Smooth muscle cell (in vitro differentiated cells): ENCODE data around the gene CYTH3. TPM values are rescaled to one million over a fixed set of nuclear protein-coding genes. Genes with fewer than 3 reads are reported as not detected.

Experiments
- DNase-seq: peaks from one replicate; lab custom pipeline; 2025; ENCODE audit not compliant: unreplicated experiment; lab: John Stamatoyannopoulos, UW
- H2AFZ ChIP-seq: fragments of 200-600 bp; sonication (generic); 2 replicates; pipeline ENCODE4 v1.6.0; 2016; ENCODE audit warnings: antibody characterized with exemption, low read depth, mild to moderate bottlenecking
- H3F3A ChIP-seq: fragments of 200-600 bp; sonication (generic); 2 replicates; pipeline ENCODE4 v1.6.0; 2017; ENCODE audit warnings: antibody characterized with exemption, low read depth
- H3K27ac ChIP-seq: fragments of 200-600 bp; sonication (generic); 2 replicates; pipeline ENCODE4 v1.5.1; 2016; ENCODE audit warnings: low read depth, mild to moderate bottlenecking
- H3K27me3 ChIP-seq: fragments of 200-600 bp; sonication (generic); 2 replicates; pipeline ENCODE4 v1.6.1; 2016; ENCODE audit warnings: low read depth, mild to moderate bottlenecking
- H3K36me3 ChIP-seq: fragments of 200-600 bp; sonication (generic); 2 replicates; pipeline ENCODE4 v1.5.1; 2016; ENCODE audit warnings: low read depth
- H3K4me1 ChIP-seq: fragments of 200-600 bp; sonication (generic); 2 replicates; pipeline ENCODE4 v1.5.1; 2016; ENCODE audit warnings: low read depth
- H3K4me2 ChIP-seq: fragments of 200-600 bp; sonication (generic); 2 replicates; pipeline ENCODE4 v1.6.0; 2016; ENCODE audit warnings: mild to moderate bottlenecking
- H3K4me3 ChIP-seq: fragments of 200-600 bp; sonication (generic); 2 replicates; pipeline ENCODE4 v1.5.1; 2016; ENCODE audit warnings: mild to moderate bottlenecking
- H3K79me2 ChIP-seq: fragments of 200-600 bp; sonication (generic); 2 replicates; pipeline ENCODE4 v1.6.0; 2016; ENCODE audit warnings: low read depth, mild to moderate bottlenecking
- H3K9ac ChIP-seq: fragments of 200-600 bp; sonication (generic); 2 replicates; pipeline ENCODE4 v1.6.0; 2016; ENCODE audit warnings: low read depth
- H3K9me3 ChIP-seq: fragments of 200-600 bp; sonication (generic); replicated peaks from 2 replicates; pipeline ENCODE4 v1.5.1; 2016; ENCODE audit warnings: low read depth
- H4K20me1 ChIP-seq: fragments of 200-600 bp; sonication (generic); 2 replicates; pipeline ENCODE4 v1.6.0; 2016; ENCODE audit warnings: low read depth
- CTCF ChIP-seq: fragments of 200-600 bp; sonication (generic); IDR thresholded peaks from 2 replicates; pipeline ENCODE4 v1.5.1; 2017; ENCODE audit warnings: borderline replicate concordance, mild to moderate bottlenecking, antibody characterized with exemption; ENCODE audit not compliant: insufficient read depth, poor library complexity, severe bottlenecking
- WGBS: methylation state at CpG from one replicate; pipeline ENCODE4 v1.1.7; 2016; ENCODE audit warnings: low lambda C conversion rate; 5-methylcytosine and 5-hydroxymethylcytosine counted together
- polyA plus RNA-seq: library from polyadenylated mRNA; unstranded; fragments of >200 nt; fragmentation: Nextera tagmentation; extraction: Ambion mirVana; gene quantifications from 2 replicates; pipeline ENCODE4 v1.2.1, GENCODE V29; 2016
- total RNA-seq: library from RNA; depleted of rRNA; stranded (reverse); fragments of >200 nt; gene quantifications from 2 replicates; pipeline ENCODE4 v1.2.3, GENCODE V29; 2014

CYTH3 gene
- total and polyA plus RNA-seq, 2 experiments from 2014 or later: 7.6 to 11.4 TPM

- Histone ChIP-seq H3F3A (no peaks in the 10 kb centered on the region), H4K20me1 (peaks cover 54% of the 10 kb centered on the region), H3K4me1 (peaks cover 6% of the 10 kb centered on the region), H3K27me3 (no peaks in the 10 kb centered on the region), H3K4me2 (no peak overlapping the region), H3K4me3 (no peak overlapping the region), H2AFZ (no peak overlapping the region), H3K36me3 (no peaks in the 10 kb centered on the region), H3K9ac (no peak overlapping the region), H3K79me2 (peaks cover 79% of the 10 kb centered on the region), H3K27ac (no peak overlapping the region), H3K9me3 (no peaks in the 10 kb centered on the region)
- no peak for DNase-seq
- WGBS: 94% methylated on average over 18 of the region's 18 CpGs
- no peak for TF ChIP-seq CTCF
Observed at GRCh38 chr7:6268023-6268900, 4.2 kb downstream of the CYTH3 start.

DNA sequence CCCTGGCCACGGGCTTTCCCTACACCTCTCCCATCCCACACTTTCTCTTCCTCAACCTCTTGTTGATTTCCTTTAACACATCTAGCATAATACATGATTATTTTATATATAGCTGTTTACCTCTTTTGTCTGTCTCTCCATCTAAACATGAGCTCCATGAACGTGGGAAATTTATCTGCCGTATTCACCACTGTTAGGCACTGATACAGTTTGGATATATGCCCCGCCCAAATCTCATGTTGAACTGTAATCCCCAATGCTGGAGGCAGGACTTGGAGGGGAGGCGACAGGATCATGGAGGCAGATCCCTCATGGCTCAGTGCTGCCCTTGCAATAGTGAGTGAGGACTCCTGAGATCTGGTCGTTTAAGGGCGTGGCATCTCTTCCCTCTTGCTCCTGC, 5.7 kb downstream of the CYTH3 start:
- Histone ChIP-seq H4K20me1 (peaks cover 58% of the 10 kb centered on the region), H3K9ac (no peak overlapping the region), H3K36me3 (no peaks in the 10 kb centered on the region), H3K4me1 (peaks cover 3% of the 10 kb centered on the region), H3K27ac (no peak overlapping the region), H3K4me2 (no peak overlapping the region), H3F3A (no peaks in the 10 kb centered on the region), H3K79me2 (peaks cover 78% of the 10 kb centered on the region), H3K27me3 (no peaks in the 10 kb centered on the region), H3K9me3 (no peaks in the 10 kb centered on the region), H2AFZ (no peak overlapping the region), H3K4me3 (no peak overlapping the region)
- TF ChIP-seq CTCF: no peak
- no peak for DNase-seq
- 94% methylated on average over 7 of the region's 7 CpGs for WGBS

GRCh38 chr7:6262221-6262620, 10.2 kb downstream of the CYTH3 start:
- H4K20me1 ChIP-seq: peaks cover 33% of the 10 kb centered on the region
- no peaks in the 10 kb centered on the region for H3K27me3 ChIP-seq
- H3K9ac ChIP-seq: no peak overlapping the region
- no peaks in the 10 kb centered on the region for H3K36me3 ChIP-seq
- H3K4me2 ChIP-seq: no peak overlapping the region
- H3K27ac ChIP-seq: no peak overlapping the region
- no peak for TF ChIP-seq CTCF
- H3K9me3 ChIP-seq: no peaks in the 10 kb centered on the region
- no peak overlapping the region for H2AFZ ChIP-seq
- H3K4me3 ChIP-seq: no peak overlapping the region
- H3K79me2 ChIP-seq: peaks cover 69% of the 10 kb centered on the region
- peaks cover 11% of the 10 kb centered on the region for H3K4me1 ChIP-seq
- H3F3A ChIP-seq: peaks cover 5% of the 10 kb centered on the region
- DNase-seq: no peak

DNA sequence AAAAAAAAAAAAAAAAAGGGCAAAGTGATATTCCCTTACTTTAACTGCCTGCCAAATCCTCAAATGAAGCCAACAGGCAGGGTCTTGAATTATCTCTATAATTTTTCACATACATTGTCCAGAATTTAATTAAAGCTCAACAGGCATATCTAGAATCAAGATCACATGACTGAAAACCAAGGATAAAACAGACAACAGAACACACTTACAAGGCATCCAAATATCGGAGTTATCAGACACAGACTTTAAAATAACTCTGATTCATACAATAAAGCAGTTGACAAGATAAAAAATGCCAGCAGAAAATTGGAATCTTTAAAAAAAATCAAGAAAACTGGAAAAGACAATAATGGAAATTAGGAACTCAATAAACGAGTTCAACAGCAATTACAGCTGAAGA, 10.7 kb downstream of the CYTH3 start:
- Histone ChIP-seq H4K20me1 (peaks cover 29% of the 10 kb centered on the region), H3K79me2 (peaks cover 64% of the 10 kb centered on the region), H3K9me3 (no peaks in the 10 kb centered on the region), H3K4me1 (peaks cover 11% of the 10 kb centered on the region), H3K27ac (no peak overlapping the region), H3K9ac (no peak overlapping the region), H3F3A (peaks cover 5% of the 10 kb centered on the region), H3K36me3 (no peaks in the 10 kb centered on the region), H3K4me3 (no peak overlapping the region), H2AFZ (no peak overlapping the region), H3K27me3 (no peaks in the 10 kb centered on the region), H3K4me2 (no peak overlapping the region)
- WGBS: 76% methylated on average over 2 of the region's 2 CpGs
- no peak for DNase-seq
- TF ChIP-seq CTCF: no peak
